GM19193 (cell line): Measurements from ENCODE around the gene LYZL1.

ENCODE experiments used
- POLR2A ChIP-seq: IDR thresholded peaks from 4 replicates; pipeline ENCODE4 v1.6.1; 2011; ENCODE audit not compliant: insufficient read depth, insufficient read length; ENCODE audit errors: extremely low read depth

The LYZL1 gene

GRCh38 chr10:29321656-29322055 lies 32.8 kb downstream of the LYZL1 start:
- TF ChIP-seq POLR2A: no peak

GRCh38 chr10:29322918-29323317 lies 34.0 kb downstream of the LYZL1 start:
- TF ChIP-seq POLR2A: no peak

GRCh38 chr10:29323367-29323766 lies 34.5 kb downstream of the LYZL1 start:
- TF ChIP-seq POLR2A: no peak

- TF ChIP-seq POLR2A: no peak
Observed at GRCh38 chr10:29324220-29324841, 35.5 kb downstream of the LYZL1 start.

GRCh38 chr10:29326299-29326698 lies 37.4 kb downstream of the LYZL1 start:
- TF ChIP-seq POLR2A: no peak

GRCh38 chr10:29326886-29327745 lies 38.2 kb downstream of the LYZL1 start:
- no peak for TF ChIP-seq POLR2A

GRCh38 chr10:29327746-29328102 lies 38.9 kb downstream of the LYZL1 start:
- TF ChIP-seq POLR2A: no peak

- no peak for TF ChIP-seq POLR2A
Observed at GRCh38 chr10:29328983-29329382, 40.1 kb downstream of the LYZL1 start.

- TF ChIP-seq POLR2A: no peak
Observed at GRCh38 chr10:29329420-29329819, 40.5 kb downstream of the LYZL1 start.

GRCh38 chr10:29332061-29332760 lies 43.3 kb downstream of the LYZL1 start:
- no peak for TF ChIP-seq POLR2A

GRCh38 chr10:29332761-29333148 lies 43.9 kb downstream of the LYZL1 start:
- no peak for TF ChIP-seq POLR2A

- TF ChIP-seq POLR2A: no peak
Observed at GRCh38 chr10:29343607-29344038, 54.8 kb downstream of the LYZL1 start.

GRCh38 chr10:29344073-29344820 lies 55.4 kb downstream of the LYZL1 start:
- TF ChIP-seq POLR2A: no peak

GRCh38 chr10:29345144-29345909 lies 56.5 kb downstream of the LYZL1 start:
- no peak for TF ChIP-seq POLR2A

GRCh38 chr10:29345910-29346209 lies 57.0 kb downstream of the LYZL1 start:
- no peak for TF ChIP-seq POLR2A

GRCh38 chr10:29346296-29347001 lies 57.6 kb downstream of the LYZL1 start:
- no peak for TF ChIP-seq POLR2A
